Testis (tissue), 3 donors: Measurements from ENCODE around the gene COL5A1. TPM values are rescaled to one million over a fixed set of nuclear protein-coding genes. Genes with fewer than 3 reads are reported as not detected.

ENCODE experiments used
- DNase-seq: peaks from one replicate; pipeline ENCODE4 v3.0.0-alpha.2; 2019
- H3K27ac ChIP-seq, 2 donors: fragments of 200-600 bp; sonication (generic); one replicate each; pipeline ENCODE4 v1.5.1; 2019
- H3K27me3 ChIP-seq: fragments of 200-600 bp; sonication (generic); one replicate; pipeline ENCODE4 v1.5.1; 2019
- H3K36me3 ChIP-seq: fragments of 200-600 bp; sonication (generic); one replicate; pipeline ENCODE4 v1.5.1; 2017; ENCODE audit warnings: low read depth; ENCODE audit errors: missing control alignments
- H3K4me1 ChIP-seq: fragments of 200-600 bp; sonication (generic); one replicate; pipeline ENCODE4 v1.5.1; 2019
- H3K4me3 ChIP-seq, 2 donors: fragments of 200-600 bp; sonication (generic); one replicate each; pipeline ENCODE4 v1.5.1; 2017 to 2019
- H3K9me3 ChIP-seq: fragments of 200-600 bp; sonication (generic); one replicate; pipeline ENCODE4 v1.5.1; 2017
- CTCF ChIP-seq, 3 experiments: fragments of 450-650 bp in 2 of 3; fragments of 200-600 bp in 1 of 3; sonication (generic) in 1 of 3; IDR thresholded peaks; one replicate each; pipeline ENCODE4 v1.5.1; 2016 to 2019; ENCODE audit warnings: antibody characterized with exemption in 3 of 3, mild to moderate bottlenecking in 2 of 3, moderate library complexity in 1 of 3
- POLR2A ChIP-seq: fragments of 450-650 bp; IDR thresholded peaks from one replicate; pipeline ENCODE4 v1.6.1; 2017; ENCODE audit warnings: antibody characterized with exemption, mild to moderate bottlenecking, moderate library complexity
- WGBS, 2 donors: methylation state at CpG; one replicate each; pipeline ENCODE4 v1.1.5; 2018; 5-methylcytosine and 5-hydroxymethylcytosine counted together
- intact Hi-C: fragments of 100-400 bp; cut with DNase I; formaldehyde crosslinking; loops from one replicate; pipeline ENCODE4 v1.15.1; 2023; ENCODE audit warnings: low total_unique reads
- polyA plus RNA-seq: library from polyadenylated mRNA; stranded (reverse); fragments of 350-450 nt; fragmentation: Illumina TruSeq; extraction: RNeasy Lipid Tissue Mini Kit (QIAGEN cat#74804); gene quantifications from one replicate; pipeline ENCODE4 v1.2.3, GENCODE V29; 2014; ENCODE audit warnings: low read depth, low replicate concordance; ENCODE audit not compliant: insufficient read depth
- total RNA-seq, 2 donors: library from RNA; depleted of rRNA; stranded (reverse); fragments of >200 nt; gene quantifications; one replicate each; pipeline ENCODE4 v1.2.3, GENCODE V29; 2016

Gene COL5A1
- total and polyA plus RNA-seq, 3 donors from 2014 or later, result 18.5 to 34.3 (median 20.8) TPM

- Histone ChIP-seq H3K36me3 (no peaks in the 10 kb centered on the region), H3K4me1 (peaks cover 3% of the 10 kb centered on the region)
- 83 to 89% methylated on average over 12 of the region's 12 CpGs for WGBS, 2 donors
These were observed 198.9 kb downstream of the COL5A1 start for GRCh38 chr9:134840511-134840910.

GRCh38 chr9:134841180-134841904 is 199.7 kb downstream of the COL5A1 start:
- no peak overlapping the region for H3K4me3 ChIP-seq
- no peak for DNase-seq
- no peaks in the 10 kb centered on the region for H3K27me3 ChIP-seq
- WGBS, 2 donors, result 94% methylated on average over 13 to 15 of the region's 15 CpGs
- H3K36me3 ChIP-seq, result no peaks in the 10 kb centered on the region
- H3K4me1 ChIP-seq, result no peaks in the 10 kb centered on the region
- TF ChIP-seq POLR2A (no peak), CTCF (IDR thresholded peaks at IDR 0.05) (no peak)
- intact Hi-C loops, result no loop called here
- H3K27ac ChIP-seq, result no peak overlapping the region
- no peaks in the 10 kb centered on the region for H3K9me3 ChIP-seq

More at GRCh38 chr9:134840511-134840910, 198.9 kb downstream of the COL5A1 start:
- Histone ChIP-seq H3K27ac (no peak overlapping the region), H3K9me3 (no peaks in the 10 kb centered on the region), H3K4me3 (no peak overlapping the region), H3K27me3 (no peaks in the 10 kb centered on the region)
- TF ChIP-seq POLR2A, result no peak
- no peak for TF ChIP-seq CTCF (IDR thresholded peaks at IDR 0.05)
- no peak for DNase-seq
- intact Hi-C loops, result no loop called here

- WGBS, 2 donors, result 81 to 82% methylated on average over 10 to 22 of the region's 22 CpGs
- intact Hi-C loops, result no loop called here
These were observed 200.7 kb downstream of the COL5A1 start for GRCh38 chr9:134842321-134842720.

GRCh38 chr9:134843740-134844139 is 202.1 kb downstream of the COL5A1 start:
- intact Hi-C loops, result no loop called here

More at GRCh38 chr9:134842321-134842720, 200.7 kb downstream of the COL5A1 start:
- no peaks in the 10 kb centered on the region for H3K36me3 ChIP-seq
- no peak for TF ChIP-seq CTCF (IDR thresholded peaks at IDR 0.05)
- no peak for TF ChIP-seq POLR2A
- no peak for DNase-seq
- H3K4me3 ChIP-seq, result no peak overlapping the region
- H3K27me3 ChIP-seq, result no peaks in the 10 kb centered on the region
- no peaks in the 10 kb centered on the region for H3K4me1 ChIP-seq
- H3K27ac ChIP-seq, result no peak overlapping the region
- H3K9me3 ChIP-seq, result no peaks in the 10 kb centered on the region

More at GRCh38 chr9:134843740-134844139, 202.1 kb downstream of the COL5A1 start:
- no peak overlapping the region for H3K27ac ChIP-seq
- WGBS, 2 donors, result 88 to 94% methylated on average over 12 to 18 of the region's 18 CpGs
- no peaks in the 10 kb centered on the region for H3K9me3 ChIP-seq
- H3K4me1 ChIP-seq, result no peaks in the 10 kb centered on the region
- no peak overlapping the region for H3K4me3 ChIP-seq
- no peak for DNase-seq
- H3K36me3 ChIP-seq, result no peaks in the 10 kb centered on the region
- TF ChIP-seq POLR2A (no peak), CTCF (IDR thresholded peaks at IDR 0.05) (no peak)
- H3K27me3 ChIP-seq, result no peaks in the 10 kb centered on the region
